Kidney (tissue), 14 donors: ENCODE measurements around the gene TSR1. TPM values are rescaled to one million over a fixed set of nuclear protein-coding genes. Genes with fewer than 3 reads are reported as not detected.

Experiments used
- DNase-seq, 5 donors: peaks; one replicate each; pipeline ENCODE4 v3.0.0-alpha.2; 2013 to 2020
- FAIRE-seq: peaks from 2 replicates; lab custom pipeline; 2012; peaks lifted over from hg19 to GRCh38; lab: Jason Lieb, UNC
- H3K27ac ChIP-seq, 2 donors: one replicate each; pipeline ENCODE4 v1.7.0; 2013; ENCODE audit warnings: low read depth in 2 of 2, low read length in 2 of 2, inconsistent platforms in 1 of 2
- H3K27me3 ChIP-seq: one replicate; pipeline ENCODE4 v1.7.1; 2013; ENCODE audit warnings: low read length, inconsistent platforms; ENCODE audit not compliant: control insufficient read depth, insufficient read depth
- H3K36me3 ChIP-seq, 3 donors: one replicate each; pipeline versions ENCODE4 v1.7.0 to v1.7.1; 2013; ENCODE audit warnings: low read length in 3 of 3, control low read depth in 1 of 3, inconsistent platforms in 1 of 3; ENCODE audit not compliant: insufficient read depth in 3 of 3, control insufficient read depth in 2 of 3
- H3K4me1 ChIP-seq, 3 donors: one replicate each; pipeline versions ENCODE4 v1.7.0 to v1.7.1; 2013; ENCODE audit warnings: low read length in 3 of 3, inconsistent platforms in 1 of 3, low read depth in 1 of 3; ENCODE audit not compliant: control insufficient read depth in 2 of 3, insufficient read depth in 2 of 3
- H3K4me3 ChIP-seq, 3 donors: one replicate each; pipeline versions ENCODE4 v1.7.0 to v1.8.1; 2013; ENCODE audit warnings: low read length in 3 of 3, control low read depth in 1 of 3, inconsistent platforms in 1 of 3
- H3K9ac ChIP-seq, 3 donors: one replicate each; pipeline versions ENCODE4 v1.7.0 to v1.7.1; 2013; ENCODE audit warnings: low read length in 3 of 3, control low read depth in 1 of 3, inconsistent platforms in 1 of 3
- H3K9me3 ChIP-seq, 3 donors: one replicate each; pipeline versions ENCODE4 v1.7.0 to v1.7.1; 2013; ENCODE audit warnings: low read length in 3 of 3, control low read depth in 1 of 3, inconsistent platforms in 1 of 3; ENCODE audit not compliant: control insufficient read depth in 2 of 3, insufficient read depth in 1 of 3
- intact Hi-C: fragments of 100-400 bp; cut with DNase I; formaldehyde crosslinking; loops from one replicate; pipeline ENCODE4 v1.11.1; 2022
- polyA plus RNA-seq: library from polyadenylated mRNA; stranded (reverse); fragments of 350-450 nt; fragmentation: Illumina TruSeq; extraction: RNeasy Lipid Tissue Mini Kit (QIAGEN cat#74804); gene quantifications from one replicate; pipeline ENCODE4 v1.2.3, GENCODE V29; 2014; ENCODE audit warnings: low read depth, low replicate concordance; ENCODE audit not compliant: insufficient read depth
- total RNA-seq: library from RNA; stranded (reverse); fragmentation: NEBNext Ultra II Directional; extraction: Animal tissue kit (Norgen Biotek cat#: 25700); gene quantifications from one replicate; pipeline ENCODE4 v1.2.1, GENCODE V29; 2021
- TF ChIP-seq, protein P1 (sequence below): IDR thresholded peaks from 3 replicates; pipeline ENCODE4 v1.5.1; 2012; ENCODE audit warnings: mild to moderate bottlenecking, moderate library complexity, borderline replicate concordance; ENCODE audit not compliant: insufficient read depth; ENCODE audit errors: extremely low read depth
- donor health status: control.
- donor health status: control.
- donor health status: control.
- donor health status: control.
- donor health status: control.
- donor health status: DM: yes; HTN: yes; CAD: no.
- donor health status: Normal renal cell carcinoma (clear cell type).

Gene TSR1
- total and polyA plus RNA-seq, 2 donors from 2014 or later, result 9.1 to 24.4 TPM

GRCh38 chr17:2309338-2310154, 26.7 kb downstream of the TSR1 start:
- Histone ChIP-seq H3K27me3 (no peaks in the 10 kb centered on the region), H3K36me3 (no peaks in the 10 kb centered on the region), H3K4me3 (no peak overlapping the region), H3K4me1 (no peaks in the 10 kb centered on the region), H3K9me3 (no peaks in the 10 kb centered on the region), H3K9ac (no peak overlapping the region), H3K27ac (no peak overlapping the region)
- intact Hi-C loops, result no loop called here
- TF ChIP-seq, protein P1, sequence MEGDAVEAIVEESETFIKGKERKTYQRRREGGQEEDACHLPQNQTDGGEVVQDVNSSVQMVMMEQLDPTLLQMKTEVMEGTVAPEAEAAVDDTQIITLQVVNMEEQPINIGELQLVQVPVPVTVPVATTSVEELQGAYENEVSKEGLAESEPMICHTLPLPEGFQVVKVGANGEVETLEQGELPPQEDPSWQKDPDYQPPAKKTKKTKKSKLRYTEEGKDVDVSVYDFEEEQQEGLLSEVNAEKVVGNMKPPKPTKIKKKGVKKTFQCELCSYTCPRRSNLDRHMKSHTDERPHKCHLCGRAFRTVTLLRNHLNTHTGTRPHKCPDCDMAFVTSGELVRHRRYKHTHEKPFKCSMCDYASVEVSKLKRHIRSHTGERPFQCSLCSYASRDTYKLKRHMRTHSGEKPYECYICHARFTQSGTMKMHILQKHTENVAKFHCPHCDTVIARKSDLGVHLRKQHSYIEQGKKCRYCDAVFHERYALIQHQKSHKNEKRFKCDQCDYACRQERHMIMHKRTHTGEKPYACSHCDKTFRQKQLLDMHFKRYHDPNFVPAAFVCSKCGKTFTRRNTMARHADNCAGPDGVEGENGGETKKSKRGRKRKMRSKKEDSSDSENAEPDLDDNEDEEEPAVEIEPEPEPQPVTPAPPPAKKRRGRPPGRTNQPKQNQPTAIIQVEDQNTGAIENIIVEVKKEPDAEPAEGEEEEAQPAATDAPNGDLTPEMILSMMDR, result no peak
- no peak for FAIRE-seq
- DNase-seq, result peak in 3 of 5 donors; percentile 11 to 49 (median 15)

DNA sequence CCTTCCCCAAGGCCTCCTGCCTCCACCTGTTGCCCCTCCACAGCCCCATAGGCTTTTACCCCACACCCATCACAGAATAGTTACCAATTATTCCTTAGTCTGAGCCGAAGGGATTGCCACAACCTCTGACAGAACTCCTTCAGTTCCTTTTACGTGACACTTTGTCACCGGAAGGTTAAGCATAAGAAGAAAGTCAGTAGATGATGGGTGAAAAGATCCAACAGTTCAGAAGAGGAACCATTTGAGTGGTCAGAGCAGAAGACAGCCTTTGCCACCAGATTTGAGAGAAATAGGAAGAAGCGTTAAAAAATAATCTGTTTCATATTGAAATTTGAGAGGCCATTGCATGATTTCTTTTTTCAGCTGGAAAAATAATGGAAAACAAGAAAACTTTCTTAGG, 31.3 kb downstream of the TSR1 start:
- H3K4me1 ChIP-seq, result peaks cover 0 to 4% (median 0%) of the 10 kb centered on the region in 3 donors
- FAIRE-seq, result no peak
- intact Hi-C loops, result no loop called here
- DNase-seq, result no peak
- H3K9ac ChIP-seq, result no peak overlapping the region
- no peak overlapping the region for H3K27ac ChIP-seq
- no peaks in the 10 kb centered on the region for H3K27me3 ChIP-seq
- no peak overlapping the region for H3K4me3 ChIP-seq
- TF ChIP-seq, protein P1, result no peak
- peaks cover 0 to 3% (median 0%) of the 10 kb centered on the region in 3 donors for H3K36me3 ChIP-seq
- H3K9me3 ChIP-seq, result no peaks in the 10 kb centered on the region

DNA sequence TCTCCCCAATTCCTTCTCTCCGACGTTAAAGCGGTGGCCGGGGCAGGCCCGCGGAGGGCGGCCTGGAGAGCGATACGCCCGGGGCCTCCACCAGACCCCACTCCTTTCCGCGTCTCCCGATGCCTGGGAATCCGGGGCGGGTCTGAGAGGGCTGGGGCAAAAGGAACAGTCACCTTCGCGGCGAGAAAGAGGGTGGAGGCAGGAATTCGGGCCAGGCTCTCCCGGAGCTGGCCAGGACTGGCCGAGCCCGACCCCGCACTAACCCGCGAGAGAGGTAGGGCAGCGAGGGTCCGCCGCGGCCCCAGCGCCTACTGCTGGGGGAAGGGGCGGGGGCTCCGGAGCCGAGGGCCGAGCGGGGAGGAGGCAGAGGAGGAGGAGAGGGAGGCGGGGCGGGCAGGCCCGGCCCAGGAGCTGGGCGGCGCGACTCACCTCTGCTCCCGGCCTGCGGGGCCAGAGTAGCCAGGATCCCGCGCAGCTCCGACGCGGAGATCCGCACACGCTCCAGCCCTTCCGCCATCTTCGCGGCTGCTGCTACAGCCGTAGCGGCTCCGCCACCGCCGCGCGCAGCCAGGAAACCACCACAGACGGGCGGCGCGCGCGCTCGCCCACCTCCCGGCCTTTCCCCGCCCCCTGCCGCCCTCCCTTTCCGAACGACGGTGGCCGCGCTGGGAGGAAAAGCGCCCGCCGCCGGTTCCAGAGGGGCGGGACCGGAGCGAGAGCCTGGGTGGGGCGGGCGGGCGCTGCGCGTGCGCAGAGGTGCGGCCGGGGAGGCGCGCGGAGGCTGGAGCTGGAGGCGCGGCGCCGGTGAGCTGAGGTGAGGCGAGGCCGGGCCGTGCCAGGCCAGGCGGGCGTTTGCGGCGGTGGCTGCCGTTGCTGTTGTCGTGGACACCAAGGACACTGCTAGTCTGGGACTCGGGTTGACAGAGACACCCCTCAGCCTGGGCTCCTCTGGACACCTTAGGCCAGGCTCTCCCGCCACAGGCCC, 32.8 kb downstream of the TSR1 start, which contains the start of the genes SMG6 and SRR:
Gene SMG6, minus strand, starts transcription at position 582 of the 985 bp plus-strand sequence. Its CDS starts 65 bp downstream, at position 517.
Gene SRR, plus strand, starts transcription at position 747 of the 985 bp plus-strand sequence. CDS start 11,611 bp downstream, outside the sequence.
- Histone ChIP-seq H3K4me1 (peaks cover 0 to 4% (median 0%) of the 10 kb centered on the region in 3 donors), H3K9ac (peak within 1 kb of the TSS; percentile 80 to 89 (median 82)), H3K36me3 (peaks cover 0 to 10% (median 4%) of the 10 kb centered on the region in 3 donors), H3K27me3 (no peaks in the 10 kb centered on the region), H3K4me3 (peak within 1 kb of the TSS; percentile 84 to 97 (median 91)), H3K27ac (peak within 1 kb of the TSS; percentile 93 to 94), H3K9me3 (no peaks in the 10 kb centered on the region)
- TF ChIP-seq, protein P1, result no peak
- intact Hi-C loops, result no loop called here
- DNase-seq, result peak; percentile 95 to 98 (median 95)
- no peak for FAIRE-seq
